HL-60 (cell line): ENCODE measurements around the gene PRDM11.
A peak's percentile ranks its signal among the peaks of the same experiment; 100 is the strongest.

Experiments
- DNase-seq, 2 experiments: peaks; one replicate each; pipeline ENCODE4 v3.0.0-alpha.2; 2010 to 2020; ENCODE audit warnings: low read depth in 1 of 2, low spot score in 1 of 2
- H3K27ac ChIP-seq: fragments of 250-450 bp; sonication (Bioruptor Pico); replicated peaks from 2 replicates; pipeline ENCODE4 v1.5.1; 2020; ENCODE audit warnings: mild to moderate bottlenecking, moderate library complexity
- H3K27me3 ChIP-seq: fragments of 250-450 bp; sonication (Bioruptor Pico); 2 replicates; pipeline ENCODE4 v1.5.1; 2021; ENCODE audit warnings: mild to moderate bottlenecking, moderate library complexity; ENCODE audit not compliant: insufficient read depth, poor library complexity, severe bottlenecking
- H3K4me3 ChIP-seq: replicated peaks from 2 replicates; pipeline ENCODE4 v1.5.1; 2011; ENCODE audit warnings: mild to moderate bottlenecking, control low read depth, low read length; ENCODE audit not compliant: insufficient read depth
- GABPA ChIP-seq: IDR thresholded peaks from 2 replicates; pipeline ENCODE4 v1.6.1; 2012; ENCODE audit warnings: low read depth
- POLR2AphosphoS5 ChIP-seq: IDR thresholded peaks from 2 replicates; pipeline ENCODE4 v1.6.1; 2012; ENCODE audit warnings: low read depth
- SPI1 ChIP-seq: IDR thresholded peaks from 2 replicates; pipeline ENCODE4 v1.6.1; 2012; ENCODE audit warnings: low read depth, mild to moderate bottlenecking, borderline replicate concordance
- TF ChIP-seq, protein P1 (sequence below): IDR thresholded peaks from 2 replicates; pipeline ENCODE4 v1.6.1; 2012; ENCODE audit warnings: low read depth; ENCODE audit not compliant: insufficient replicate concordance
- TF ChIP-seq, protein P2 (sequence below): IDR thresholded peaks from one replicate; pipeline ENCODE4 v1.5.1; 2011; ENCODE audit warnings: low read length, control low read depth, inconsistent platforms; ENCODE audit not compliant: insufficient read depth

PRDM11 gene

GRCh38 chr11:45108070-45109064 lies 38.1 kb upstream of the PRDM11 start:
- DNase-seq, result no peak
- Histone ChIP-seq H3K27me3 (no peaks in the 10 kb centered on the region), H3K27ac (no peak overlapping the region), H3K4me3 (no peak overlapping the region)
- TF ChIP-seq POLR2AphosphoS5, result no peak
- TF ChIP-seq SPI1, result no peak
- TF ChIP-seq, protein P1, sequence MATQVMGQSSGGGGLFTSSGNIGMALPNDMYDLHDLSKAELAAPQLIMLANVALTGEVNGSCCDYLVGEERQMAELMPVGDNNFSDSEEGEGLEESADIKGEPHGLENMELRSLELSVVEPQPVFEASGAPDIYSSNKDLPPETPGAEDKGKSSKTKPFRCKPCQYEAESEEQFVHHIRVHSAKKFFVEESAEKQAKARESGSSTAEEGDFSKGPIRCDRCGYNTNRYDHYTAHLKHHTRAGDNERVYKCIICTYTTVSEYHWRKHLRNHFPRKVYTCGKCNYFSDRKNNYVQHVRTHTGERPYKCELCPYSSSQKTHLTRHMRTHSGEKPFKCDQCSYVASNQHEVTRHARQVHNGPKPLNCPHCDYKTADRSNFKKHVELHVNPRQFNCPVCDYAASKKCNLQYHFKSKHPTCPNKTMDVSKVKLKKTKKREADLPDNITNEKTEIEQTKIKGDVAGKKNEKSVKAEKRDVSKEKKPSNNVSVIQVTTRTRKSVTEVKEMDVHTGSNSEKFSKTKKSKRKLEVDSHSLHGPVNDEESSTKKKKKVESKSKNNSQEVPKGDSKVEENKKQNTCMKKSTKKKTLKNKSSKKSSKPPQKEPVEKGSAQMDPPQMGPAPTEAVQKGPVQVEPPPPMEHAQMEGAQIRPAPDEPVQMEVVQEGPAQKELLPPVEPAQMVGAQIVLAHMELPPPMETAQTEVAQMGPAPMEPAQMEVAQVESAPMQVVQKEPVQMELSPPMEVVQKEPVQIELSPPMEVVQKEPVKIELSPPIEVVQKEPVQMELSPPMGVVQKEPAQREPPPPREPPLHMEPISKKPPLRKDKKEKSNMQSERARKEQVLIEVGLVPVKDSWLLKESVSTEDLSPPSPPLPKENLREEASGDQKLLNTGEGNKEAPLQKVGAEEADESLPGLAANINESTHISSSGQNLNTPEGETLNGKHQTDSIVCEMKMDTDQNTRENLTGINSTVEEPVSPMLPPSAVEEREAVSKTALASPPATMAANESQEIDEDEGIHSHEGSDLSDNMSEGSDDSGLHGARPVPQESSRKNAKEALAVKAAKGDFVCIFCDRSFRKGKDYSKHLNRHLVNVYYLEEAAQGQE, result no peak
- no peak for TF ChIP-seq GABPA
- TF ChIP-seq, protein P2, sequence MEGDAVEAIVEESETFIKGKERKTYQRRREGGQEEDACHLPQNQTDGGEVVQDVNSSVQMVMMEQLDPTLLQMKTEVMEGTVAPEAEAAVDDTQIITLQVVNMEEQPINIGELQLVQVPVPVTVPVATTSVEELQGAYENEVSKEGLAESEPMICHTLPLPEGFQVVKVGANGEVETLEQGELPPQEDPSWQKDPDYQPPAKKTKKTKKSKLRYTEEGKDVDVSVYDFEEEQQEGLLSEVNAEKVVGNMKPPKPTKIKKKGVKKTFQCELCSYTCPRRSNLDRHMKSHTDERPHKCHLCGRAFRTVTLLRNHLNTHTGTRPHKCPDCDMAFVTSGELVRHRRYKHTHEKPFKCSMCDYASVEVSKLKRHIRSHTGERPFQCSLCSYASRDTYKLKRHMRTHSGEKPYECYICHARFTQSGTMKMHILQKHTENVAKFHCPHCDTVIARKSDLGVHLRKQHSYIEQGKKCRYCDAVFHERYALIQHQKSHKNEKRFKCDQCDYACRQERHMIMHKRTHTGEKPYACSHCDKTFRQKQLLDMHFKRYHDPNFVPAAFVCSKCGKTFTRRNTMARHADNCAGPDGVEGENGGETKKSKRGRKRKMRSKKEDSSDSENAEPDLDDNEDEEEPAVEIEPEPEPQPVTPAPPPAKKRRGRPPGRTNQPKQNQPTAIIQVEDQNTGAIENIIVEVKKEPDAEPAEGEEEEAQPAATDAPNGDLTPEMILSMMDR, result no peak

DNA sequence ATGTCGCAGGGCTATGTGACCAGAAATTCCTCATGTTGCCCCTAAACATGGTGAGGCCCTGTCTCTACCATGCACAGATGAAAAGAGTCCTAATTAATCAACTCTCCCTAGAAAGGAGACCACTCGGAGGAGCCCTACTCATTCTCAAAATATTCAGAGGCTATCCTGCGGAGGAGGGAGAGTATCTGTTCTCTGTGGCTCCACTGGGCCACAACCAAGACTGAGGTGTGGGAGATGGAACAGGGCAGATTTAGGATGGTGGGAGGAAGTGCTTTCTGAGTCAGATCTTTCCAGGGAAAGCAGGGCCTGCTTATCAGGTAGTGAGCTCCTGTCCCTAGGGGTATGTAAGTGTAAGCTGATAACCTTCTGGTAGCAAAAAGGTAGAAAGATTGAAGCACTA lies 37.0 kb upstream of the PRDM11 start:
- peaks cover 2% of the 10 kb centered on the region for H3K27me3 ChIP-seq
- no peak overlapping the region for H3K27ac ChIP-seq
- TF ChIP-seq, protein P2, result no peak
- TF ChIP-seq GABPA (no peak), SPI1 (no peak), POLR2AphosphoS5 (no peak)
- TF ChIP-seq, protein P1, result no peak
- no peak for DNase-seq
- no peak overlapping the region for H3K4me3 ChIP-seq

- TF ChIP-seq, protein P1, result no peak
- no peak for TF ChIP-seq SPI1
- no peak for TF ChIP-seq POLR2AphosphoS5
- TF ChIP-seq, protein P2, result peak; percentile 44
- TF ChIP-seq GABPA, result no peak
- H3K27ac ChIP-seq, result no peak overlapping the region
- DNase-seq, result peak; percentile 35 to 47
- H3K4me3 ChIP-seq, result no peak overlapping the region
- peaks cover 2% of the 10 kb centered on the region for H3K27me3 ChIP-seq
Measured at GRCh38 chr11:45110562-45110961, 35.9 kb upstream of the PRDM11 start.
